G401 (cell line): ENCODE measurements around the gene GMPPA. TPM values are rescaled to one million over a fixed set of nuclear protein-coding genes. Genes with fewer than 3 reads are reported as not detected.

Source experiments
- DNase-seq: peaks from one replicate; pipeline ENCODE4 v3.0.0-alpha.2; 2015; ENCODE audit warnings: low spot score
- in situ Hi-C: cut with HindIII; loops from 2 replicates; pipeline ENCODE4 v1.10.0; 2016; ENCODE audit warnings: low sequenced_read_pairs, mixed read lengths
- total RNA-seq: library from RNA; depleted of rRNA; stranded (reverse); fragments of >200 nt; shearing (Covaris generic); gene quantifications from 2 replicates; pipeline ENCODE4 v1.2.3, GENCODE V29; 2014; rRNA removed

GMPPA gene
- 60.6 and 62.3 TPM in 2 replicates for total RNA-seq

- in situ Hi-C loops, result no loop called here
- DNase-seq, result peak; percentile 97
Measured at GRCh38 chr2:219498280-219499057, at the start of gene GMPPA. Gene GMPPA (plus strand): TSS chr2:219498891. CDS start chr2:219499976, 1,085 bp downstream.

GRCh38 chr2:219449609-219450008, 49.1 kb upstream of the GMPPA start:
- DNase-seq, result no peak
- in situ Hi-C loops, result no loop called here

GRCh38 chr2:219451661-219452360, 46.9 kb upstream of the GMPPA start:
- DNase-seq, result peak; percentile 38
- in situ Hi-C loops, result no loop called here

- in situ Hi-C loops, result no loop called here
Measured at GRCh38 chr2:219452361-219453317, 46.1 kb upstream of the GMPPA start.

GRCh38 chr2:219453671-219454590, 44.8 kb upstream of the GMPPA start:
- peak; percentile 32 for DNase-seq
- in situ Hi-C loops, result no loop called here

More at GRCh38 chr2:219452361-219453317, 46.1 kb upstream of the GMPPA start:
- DNase-seq, result peak; percentile 47

GRCh38 chr2:219455581-219455980, 43.1 kb upstream of the GMPPA start:
- in situ Hi-C loops, result no loop called here

GRCh38 chr2:219457784-219458369, 40.8 kb upstream of the GMPPA start:
- in situ Hi-C loops, result no loop called here
- no peak for DNase-seq

More at GRCh38 chr2:219455581-219455980, 43.1 kb upstream of the GMPPA start:
- no peak for DNase-seq

- no peak for DNase-seq
- in situ Hi-C loops, result no loop called here
Measured at GRCh38 chr2:219458996-219459395, 39.7 kb upstream of the GMPPA start.

- in situ Hi-C loops, result no loop called here
Measured at GRCh38 chr2:219459460-219460311, 39.0 kb upstream of the GMPPA start.

GRCh38 chr2:219460424-219460926, 38.2 kb upstream of the GMPPA start:
- in situ Hi-C loops, result no loop called here
- DNase-seq, result peak; percentile 47

More at GRCh38 chr2:219459460-219460311, 39.0 kb upstream of the GMPPA start:
- peak; percentile 59 for DNase-seq

- DNase-seq, result no peak
- in situ Hi-C loops, result no loop called here
Measured at GRCh38 chr2:219461047-219461514, 37.6 kb upstream of the GMPPA start.

GRCh38 chr2:219461669-219462068, 37.0 kb upstream of the GMPPA start:
- no peak for DNase-seq
- in situ Hi-C loops, result no loop called here

- no peak for DNase-seq
- in situ Hi-C loops, result no loop called here
Measured at GRCh38 chr2:219462349-219462748, 36.3 kb upstream of the GMPPA start.

- in situ Hi-C loops, result no loop called here
Measured at GRCh38 chr2:219464286-219465032, 34.2 kb upstream of the GMPPA start.

GRCh38 chr2:219465659-219466561, 32.8 kb upstream of the GMPPA start:
- DNase-seq, result no peak
- in situ Hi-C loops, result no loop called here

More at GRCh38 chr2:219464286-219465032, 34.2 kb upstream of the GMPPA start:
- DNase-seq, result no peak
